Endodermal cell (in vitro differentiated cells): ENCODE measurements around the gene KLK12. TPM values are rescaled to one million over a fixed set of nuclear protein-coding genes. Genes with fewer than 3 reads are reported as not detected.
A peak's percentile ranks its signal among the peaks of the same experiment; 100 is the strongest.

Experiments used
- DNase-seq: peaks from one replicate; pipeline ENCODE4 v3.0.0-alpha.2; 2017
- H3K27ac ChIP-seq: 2 replicates; pipeline ENCODE4 v1.5.1; 2013; ENCODE audit warnings: mild to moderate bottlenecking, low read depth, low read length, moderate library complexity
- H3K27me3 ChIP-seq: 2 replicates; pipeline ENCODE4 v1.6.1; 2013; ENCODE audit warnings: mild to moderate bottlenecking, low read length, moderate library complexity; ENCODE audit not compliant: insufficient read depth, control insufficient read depth, poor library complexity, severe bottlenecking
- H3K36me3 ChIP-seq: 2 replicates; pipeline ENCODE4 v1.7.0; 2013; ENCODE audit warnings: mild to moderate bottlenecking, low read length, moderate library complexity; ENCODE audit not compliant: control insufficient read depth, insufficient read depth
- H3K4me1 ChIP-seq: one replicate; pipeline ENCODE4 v1.7.0; 2013; ENCODE audit warnings: low read length; ENCODE audit not compliant: control insufficient read depth, insufficient read depth
- H3K4me3 ChIP-seq: 2 replicates; pipeline ENCODE4 v1.5.1; 2013; ENCODE audit warnings: mild to moderate bottlenecking, low read length, moderate library complexity
- H3K9ac ChIP-seq: 2 replicates; pipeline ENCODE4 v1.6.1; 2013; ENCODE audit warnings: mild to moderate bottlenecking, low read length, moderate library complexity; ENCODE audit not compliant: poor library complexity, severe bottlenecking; ENCODE audit errors: extremely low read depth
- H3K9me3 ChIP-seq: 2 replicates; pipeline ENCODE4 v1.6.1; 2013; ENCODE audit warnings: mild to moderate bottlenecking, low read length, moderate library complexity; ENCODE audit not compliant: control insufficient read depth
- H3K27ac Mint-ChIP-seq: 2 replicates; pipeline ENCODE4 v1.8.0; 2020; ENCODE audit warnings: mixed read lengths
- H3K27me3 Mint-ChIP-seq: 2 replicates; pipeline ENCODE4 v1.8.0; 2021; ENCODE audit warnings: mild to moderate bottlenecking, mixed read lengths; ENCODE audit not compliant: insufficient read depth
- H3K36me3 Mint-ChIP-seq: 2 replicates; pipeline ENCODE4 v1.8.0; 2020; ENCODE audit warnings: low read depth, mixed read lengths
- H3K4me1 Mint-ChIP-seq: 2 replicates; pipeline ENCODE4 v1.8.0; 2020; ENCODE audit warnings: mixed read lengths
- H3K4me3 Mint-ChIP-seq: 2 replicates; pipeline ENCODE4 v1.8.0; 2020; ENCODE audit warnings: mild to moderate bottlenecking, moderate library complexity, mixed read lengths
- H3K9me3 Mint-ChIP-seq: 2 replicates; pipeline ENCODE4 v1.8.0; 2020; ENCODE audit warnings: mild to moderate bottlenecking, mixed read lengths
- WGBS, 2 experiments: methylation state at CpG; one replicate each; pipeline versions ENCODE4 v1.1.5 to v1.1.7; 2013; ENCODE audit warnings: missing lambda C conversion rate in 2 of 2, mixed read lengths in 1 of 2; ENCODE audit not compliant: insufficient coverage in 1 of 2, insufficient read length in 1 of 2; 5-methylcytosine and 5-hydroxymethylcytosine counted together
- total RNA-seq, 2 donors: library from RNA; stranded (reverse); fragmentation: NEBNext Ultra II Directional in 1 of 2; extraction: Animal tissue kit (Norgen Biotek cat#: 25700) in 1 of 2; gene quantifications; 2 replicates in 1 of 2; 3 replicates in 1 of 2; pipeline ENCODE4 v1.2.1, GENCODE V29; 2021
- TF ChIP-seq, protein P1 (sequence below): fragments of 200-600 bp; sonication (generic); conservative IDR thresholded peaks from 2 replicates; pipeline ENCODE4 v1.5.0; 2021; ENCODE audit warnings: antibody characterized with exemption, mild to moderate bottlenecking

Gene KLK12
- total RNA-seq, 2 donors from 2014 or later: not detected

DNA sequence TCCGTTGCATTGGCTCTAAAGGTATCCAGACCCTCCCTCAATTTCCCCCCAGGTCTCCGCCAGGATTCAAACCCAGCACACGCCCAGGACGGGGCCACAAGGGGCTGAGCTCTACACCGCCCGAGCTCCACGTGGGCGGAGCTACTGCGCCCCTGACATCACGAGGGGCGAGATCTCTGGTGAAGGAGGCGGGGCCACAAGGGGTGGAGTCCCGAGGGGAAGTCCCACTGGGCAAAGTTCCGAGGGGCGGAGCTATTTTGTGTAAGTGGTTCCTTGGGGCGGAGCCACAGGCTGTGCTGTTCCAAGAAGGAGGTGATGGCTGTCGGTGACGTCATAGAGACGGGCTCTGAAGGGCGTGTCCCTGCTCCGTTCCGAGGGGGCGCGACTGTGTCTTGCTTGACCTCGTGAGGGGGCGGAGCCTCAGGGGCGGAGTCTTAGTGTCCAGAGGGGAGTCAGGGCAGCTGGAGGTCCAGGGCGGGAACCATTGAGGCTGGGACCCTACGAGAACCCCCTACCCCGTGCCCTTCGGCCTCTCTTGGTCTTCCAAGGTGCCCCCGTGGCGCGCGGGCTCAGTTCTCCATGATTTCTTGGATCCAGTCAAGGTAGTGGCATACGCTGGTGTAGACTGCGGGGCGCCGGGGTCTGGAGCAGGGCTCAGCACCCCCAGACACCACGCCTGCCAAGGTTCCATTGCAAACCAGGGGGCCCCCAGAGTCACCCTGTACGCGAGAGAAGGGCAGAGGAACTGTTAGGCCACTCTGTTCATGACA is 32.1 kb downstream of the KLK12 start:
- no peaks in the 10 kb centered on the region for H3K9me3 ChIP-seq
- H3K4me3 ChIP-seq: no peak overlapping the region
- peaks cover 14% of the 10 kb centered on the region for H3K4me1 Mint-ChIP-seq
- peak overlapping the region; percentile 68 for H3K27ac Mint-ChIP-seq
- H3K4me3 Mint-ChIP-seq: peak overlapping the region; percentile 49
- DNase-seq: peak; percentile 96
- 91 to 95% methylated on average over 30 to 42 of the region's 42 CpGs for WGBS, 2 experiments
- no peaks in the 10 kb centered on the region for H3K9me3 Mint-ChIP-seq
- H3K36me3 Mint-ChIP-seq: no peaks in the 10 kb centered on the region
- H3K9ac ChIP-seq: no peak overlapping the region
- no peaks in the 10 kb centered on the region for H3K4me1 ChIP-seq
- TF ChIP-seq, protein P1, sequence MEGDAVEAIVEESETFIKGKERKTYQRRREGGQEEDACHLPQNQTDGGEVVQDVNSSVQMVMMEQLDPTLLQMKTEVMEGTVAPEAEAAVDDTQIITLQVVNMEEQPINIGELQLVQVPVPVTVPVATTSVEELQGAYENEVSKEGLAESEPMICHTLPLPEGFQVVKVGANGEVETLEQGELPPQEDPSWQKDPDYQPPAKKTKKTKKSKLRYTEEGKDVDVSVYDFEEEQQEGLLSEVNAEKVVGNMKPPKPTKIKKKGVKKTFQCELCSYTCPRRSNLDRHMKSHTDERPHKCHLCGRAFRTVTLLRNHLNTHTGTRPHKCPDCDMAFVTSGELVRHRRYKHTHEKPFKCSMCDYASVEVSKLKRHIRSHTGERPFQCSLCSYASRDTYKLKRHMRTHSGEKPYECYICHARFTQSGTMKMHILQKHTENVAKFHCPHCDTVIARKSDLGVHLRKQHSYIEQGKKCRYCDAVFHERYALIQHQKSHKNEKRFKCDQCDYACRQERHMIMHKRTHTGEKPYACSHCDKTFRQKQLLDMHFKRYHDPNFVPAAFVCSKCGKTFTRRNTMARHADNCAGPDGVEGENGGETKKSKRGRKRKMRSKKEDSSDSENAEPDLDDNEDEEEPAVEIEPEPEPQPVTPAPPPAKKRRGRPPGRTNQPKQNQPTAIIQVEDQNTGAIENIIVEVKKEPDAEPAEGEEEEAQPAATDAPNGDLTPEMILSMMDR: no peak
- H3K27me3 Mint-ChIP-seq: peaks cover 61% of the 10 kb centered on the region
- no peaks in the 10 kb centered on the region for H3K36me3 ChIP-seq
- peaks cover 14% of the 10 kb centered on the region for H3K27me3 ChIP-seq
- no peak overlapping the region for H3K27ac ChIP-seq

DNA sequence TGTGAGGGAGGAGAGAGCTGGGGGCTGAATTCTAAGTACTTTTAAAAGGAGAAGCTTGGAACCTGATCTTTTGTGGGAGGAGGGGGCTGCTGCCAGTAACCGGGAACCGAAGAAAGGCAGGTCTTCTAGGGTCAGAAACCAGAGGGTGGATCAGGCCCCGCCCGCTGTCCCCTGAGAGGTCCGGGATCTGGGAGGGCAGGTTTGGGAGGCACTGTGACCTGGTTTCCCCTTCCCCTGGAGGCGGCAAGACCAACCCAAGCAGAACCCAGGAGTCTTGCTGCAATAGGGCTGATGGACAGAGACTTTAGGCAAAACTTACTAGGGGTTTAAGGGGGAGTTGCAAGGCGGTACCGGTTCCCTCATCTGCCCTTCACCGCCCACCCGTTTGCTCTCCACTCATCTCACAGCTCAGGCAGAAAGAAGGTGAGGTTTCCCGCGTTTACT is 32.7 kb downstream of the KLK12 start:
- WGBS, 2 experiments: 86 to 89% methylated on average over 9 to 12 of the region's 12 CpGs
- Mint-ChIP-seq H3K9me3 (no peaks in the 10 kb centered on the region), H3K4me1 (peaks cover 14% of the 10 kb centered on the region), H3K36me3 (no peaks in the 10 kb centered on the region), H3K27ac (peak overlapping the region; percentile 68), H3K4me3 (peak overlapping the region; percentile 49), H3K27me3 (peaks cover 62% of the 10 kb centered on the region)
- Histone ChIP-seq H3K4me1 (no peaks in the 10 kb centered on the region), H3K9ac (no peak overlapping the region), H3K27me3 (peaks cover 12% of the 10 kb centered on the region), H3K9me3 (no peaks in the 10 kb centered on the region), H3K27ac (no peak overlapping the region), H3K4me3 (no peak overlapping the region), H3K36me3 (no peaks in the 10 kb centered on the region)
- DNase-seq: peak; percentile 79
- TF ChIP-seq, protein P1: no peak

- no peak within 1 kb of the TSS for H3K4me3 ChIP-seq
- TF ChIP-seq, protein P1: no peak
- Mint-ChIP-seq H3K36me3 (no peaks in the 10 kb centered on the region), H3K4me3 (peak within 1 kb of the TSS; percentile 49), H3K9me3 (no peaks in the 10 kb centered on the region), H3K4me1 (peaks cover 14% of the 10 kb centered on the region), H3K27ac (peak within 1 kb of the TSS; percentile 68), H3K27me3 (peaks cover 58% of the 10 kb centered on the region)
- H3K4me1 ChIP-seq: no peaks in the 10 kb centered on the region
- H3K27me3 ChIP-seq: peaks cover 12% of the 10 kb centered on the region
- 68% methylated on average over 6 of the region's 7 CpGs; no CpG with 5 or more reads in 1 of the 2 experiments for WGBS, 2 experiments
- peak; percentile 80 for DNase-seq
- no peaks in the 10 kb centered on the region for H3K36me3 ChIP-seq
- no peak within 1 kb of the TSS for H3K9ac ChIP-seq
- no peaks in the 10 kb centered on the region for H3K9me3 ChIP-seq
- no peak within 1 kb of the TSS for H3K27ac ChIP-seq
These were observed 33.3 kb downstream of the KLK12 start, which contains the start of gene KLK8 for GRCh38 chr19:51001515-51001914. TSS of gene KLK8 (minus strand) at chr19:51001604. CDS start at chr19:51001167, 437 bp downstream.
